Hepatic stellate cell (primary cell): Measurements from ENCODE around the gene ADPGK.
"Not testable (repeated sequence)": the region's sequence is repeated elsewhere in the genome, so short reads cannot be mapped to it uniquely, and the experiment has no call there.

ENCODE experiments used
- DNase-seq: peaks from one replicate; pipeline ENCODE4 v3.0.0; 2011; ENCODE audit warnings: low spot score

Gene ADPGK

DNA sequence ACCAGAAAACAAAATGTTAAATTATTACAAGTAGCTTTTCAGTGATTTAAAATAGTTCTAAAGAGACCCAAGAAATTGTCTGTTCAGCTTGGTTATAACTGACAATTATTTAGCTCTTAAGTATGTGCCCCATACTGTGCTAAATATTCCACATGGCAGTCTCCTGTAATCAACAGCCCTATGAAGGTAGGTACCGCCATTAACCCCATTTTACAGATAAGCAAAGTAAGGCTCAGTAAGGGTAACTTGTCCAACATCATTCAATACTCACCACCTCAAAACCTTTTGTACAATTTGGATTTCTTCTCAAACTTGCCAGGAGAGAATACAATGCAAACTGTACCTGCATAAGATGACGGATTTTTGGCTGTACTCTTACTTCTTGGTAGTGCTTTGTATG, 33.9 kb downstream of the ADPGK start:
- DNase-seq = no peak

- DNase-seq = no peak
Observed at GRCh38 chr15:72740219-72740618, 43.3 kb downstream of the ADPGK start.

- DNase-seq = no peak
Observed at GRCh38 chr15:72737723-72738122, 45.8 kb downstream of the ADPGK start.

GRCh38 chr15:72737061-72737460, 46.5 kb downstream of the ADPGK start:
- no peak for DNase-seq

GRCh38 chr15:72735111-72735510, 48.4 kb downstream of the ADPGK start:
- DNase-seq = no peak

DNA sequence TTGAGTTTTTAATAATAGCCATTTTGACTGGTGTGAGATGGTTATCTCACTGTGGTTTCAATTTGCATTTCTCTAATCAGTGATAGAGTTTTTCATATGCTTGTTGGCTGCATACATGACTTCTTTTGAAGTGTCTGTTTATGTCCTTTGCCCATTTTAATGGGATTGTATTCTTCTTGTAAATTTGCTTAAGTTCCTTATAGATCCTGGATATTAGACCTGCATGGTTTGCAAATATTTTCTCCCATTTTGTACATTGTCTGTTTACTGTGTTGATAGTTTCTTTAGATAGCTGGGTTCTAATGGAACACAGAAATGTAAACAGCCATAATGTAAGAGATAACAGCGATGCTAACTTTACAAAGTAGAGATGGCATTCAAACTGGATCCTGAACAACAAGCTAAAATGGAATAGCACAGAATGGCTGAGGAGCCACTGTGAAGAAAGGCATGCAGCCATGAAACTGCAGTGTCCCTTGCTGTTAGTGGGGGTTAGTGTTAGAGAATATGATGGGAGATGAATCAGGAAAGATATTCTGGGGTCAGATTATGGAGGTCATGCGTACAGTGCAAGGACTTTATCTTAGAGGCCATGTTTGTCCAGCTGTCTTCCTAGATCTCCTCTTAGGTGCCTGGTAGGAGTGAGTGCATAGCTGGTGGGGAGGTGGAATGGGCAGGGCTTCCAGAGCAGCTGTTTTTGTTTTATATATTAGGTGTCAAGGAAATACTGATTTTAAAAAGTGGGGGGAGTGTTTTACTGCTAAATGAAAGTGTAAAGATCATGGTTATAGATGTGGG, 49.4 kb downstream of the ADPGK start:
- no peak for DNase-seq

- no peak for DNase-seq
Observed at GRCh38 chr15:72732516-72732915, 51.0 kb downstream of the ADPGK start.

DNA sequence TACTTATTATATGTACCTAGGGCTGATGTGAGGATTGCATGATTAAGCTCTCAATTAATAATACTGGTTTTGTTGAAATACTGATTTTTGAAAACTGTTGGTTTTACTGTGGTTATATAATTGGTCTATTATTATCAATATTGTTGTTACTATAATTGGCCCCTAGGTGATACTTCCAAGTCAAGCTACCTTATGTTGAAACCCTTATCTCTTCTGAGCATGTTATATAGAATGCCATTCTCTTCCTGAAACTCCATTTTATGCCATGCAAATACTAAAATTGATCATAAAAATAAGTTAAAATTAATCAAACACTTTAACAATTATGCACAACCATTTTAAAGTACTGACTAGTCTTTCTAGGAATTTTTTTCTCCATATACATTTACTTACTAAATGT, 51.5 kb downstream of the ADPGK start:
- DNase-seq = no peak

- DNase-seq = no peak
Observed at GRCh38 chr15:72728821-72729220, 54.7 kb downstream of the ADPGK start.

DNA sequence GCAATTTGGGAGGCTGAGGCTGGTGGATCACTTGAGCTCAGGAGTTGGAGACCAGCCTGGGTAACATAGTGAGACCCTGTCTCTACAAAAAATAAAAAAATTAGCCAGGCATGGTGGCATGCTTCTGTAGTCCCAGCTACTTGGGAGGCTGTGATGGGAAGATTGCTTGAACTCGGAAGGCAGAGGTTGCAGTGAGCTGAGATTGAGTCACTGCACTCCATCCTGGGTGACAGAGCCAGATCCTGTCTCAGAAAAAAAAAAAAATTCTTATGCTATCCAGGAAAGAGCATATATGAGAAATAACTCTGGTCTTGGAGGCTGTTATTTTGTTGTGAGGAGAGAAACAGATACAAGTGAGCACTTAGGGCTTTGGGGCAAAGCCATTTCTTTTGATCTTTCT, 55.3 kb downstream of the ADPGK start:
- DNase-seq = not testable (repeated sequence)

DNA sequence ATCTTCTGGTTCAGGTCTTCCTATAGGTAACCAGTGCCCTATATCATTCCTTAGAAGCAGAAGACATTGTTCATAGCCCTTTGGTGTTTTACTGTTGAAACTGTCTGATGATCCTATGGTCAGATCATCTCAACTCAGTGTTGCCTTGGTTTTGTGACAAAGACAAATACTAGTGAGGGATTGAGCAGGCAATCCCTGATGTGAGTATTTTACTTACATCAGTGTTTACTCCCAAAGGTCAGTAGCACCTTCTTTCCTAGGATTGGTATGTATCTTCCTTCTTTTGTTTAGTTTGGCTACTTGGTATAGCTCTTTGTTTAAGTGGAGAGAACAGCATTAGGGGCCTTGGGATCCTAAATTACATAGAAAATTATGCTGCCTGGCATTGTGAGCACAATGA, 56.4 kb downstream of the ADPGK start:
- no peak for DNase-seq

GRCh38 chr15:72725851-72726250, 57.7 kb downstream of the ADPGK start:
- not testable (repeated sequence) for DNase-seq

- no peak for DNase-seq
Observed at GRCh38 chr15:72725446-72725845, 58.1 kb downstream of the ADPGK start.

DNA sequence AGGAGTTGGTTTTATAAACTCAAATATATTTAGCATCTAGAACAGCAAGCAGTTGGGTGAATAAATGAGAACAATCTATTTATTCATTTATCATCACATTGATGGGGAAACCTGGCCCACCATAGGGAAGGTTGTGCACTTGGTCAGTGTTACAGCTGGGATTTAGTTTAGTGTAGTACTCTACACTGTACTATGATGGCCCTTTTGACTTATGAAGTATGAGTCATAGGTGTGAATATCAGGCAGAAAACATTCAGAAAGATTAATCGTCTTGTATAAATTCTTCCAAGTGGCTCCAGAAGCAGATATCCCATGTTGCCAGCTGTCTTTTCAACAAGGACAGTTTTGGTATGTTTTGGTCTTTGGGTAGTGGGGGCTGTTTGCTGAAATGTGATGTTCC, 59.5 kb downstream of the ADPGK start:
- DNase-seq = no peak

- peak; percentile 47 for DNase-seq
Observed at GRCh38 chr15:72722071-72722696, 61.4 kb downstream of the ADPGK start.

DNA sequence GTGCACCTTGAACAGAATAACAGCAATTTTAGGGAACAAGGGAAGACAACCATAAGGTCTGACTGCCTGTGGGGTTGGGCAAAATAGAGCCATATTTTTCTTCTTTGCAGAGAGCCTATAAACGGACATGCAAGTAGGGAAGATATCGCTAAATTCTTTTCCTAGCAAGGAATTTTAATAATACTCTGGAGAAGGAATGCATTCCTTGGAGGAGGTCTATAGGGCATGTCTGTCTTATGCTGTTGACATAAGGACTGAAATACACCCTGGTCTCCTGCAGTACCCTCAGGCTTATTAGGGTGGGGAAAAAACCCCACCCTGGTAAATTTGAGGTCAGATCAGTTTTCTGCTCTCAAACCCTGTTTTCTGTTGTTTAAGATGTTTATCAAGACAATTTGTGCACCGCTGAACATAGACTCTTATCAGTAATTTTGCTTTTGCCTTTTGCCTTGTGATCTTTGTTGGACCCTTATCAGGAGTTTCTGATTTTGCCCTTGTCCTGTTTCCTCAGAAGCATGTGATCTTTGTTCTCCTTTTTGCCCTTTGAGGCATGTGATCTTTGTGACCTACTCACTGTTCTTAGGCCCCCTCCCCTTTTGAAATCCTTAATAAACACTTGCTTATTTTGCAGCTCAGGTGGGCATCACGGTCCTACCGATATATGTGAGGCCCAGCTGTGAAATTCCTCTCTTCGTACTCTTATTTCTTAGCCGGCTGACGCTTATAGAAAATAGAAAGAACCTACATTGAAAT, 74.8 kb downstream of the ADPGK start:
- not testable (repeated sequence) for DNase-seq

DNA sequence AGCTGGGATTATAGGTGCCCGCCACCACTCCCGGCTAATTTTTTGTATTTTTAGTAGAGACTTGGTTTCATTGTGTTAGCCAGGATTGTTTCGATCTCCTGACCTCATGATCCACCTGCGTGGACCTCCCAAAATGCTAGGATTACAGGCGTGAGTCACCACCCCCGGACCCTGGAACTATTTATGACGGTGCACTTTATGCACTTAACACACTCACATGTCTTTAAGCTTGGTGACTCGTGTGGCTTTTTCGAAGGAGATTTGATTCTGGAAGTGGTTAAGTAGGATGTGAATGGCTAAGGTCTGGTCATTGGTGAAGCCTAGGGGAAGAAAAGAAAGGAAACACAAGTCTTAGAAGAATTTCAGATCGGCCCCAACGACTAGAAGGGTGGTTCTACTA, 77.3 kb downstream of the ADPGK start:
- no peak for DNase-seq
